HG03439 (cell line): Measurements from ENCODE around the gene ENDOG.
A peak's percentile ranks its signal among the peaks of the same experiment; 100 is the strongest.
"Not testable (repeated sequence)": the region's sequence is repeated elsewhere in the genome, so short reads cannot be mapped to it uniquely, and the experiment has no call there.

Source experiments
- ATAC-seq: cut with Tn5 transposase; IDR thresholded peaks from one replicate; pipeline ENCODE4 v1.9.1; 2021; ENCODE audit warnings: mild to moderate bottlenecking, moderate library complexity; ENCODE audit not compliant: unreplicated experiment

Gene ENDOG

DNA sequence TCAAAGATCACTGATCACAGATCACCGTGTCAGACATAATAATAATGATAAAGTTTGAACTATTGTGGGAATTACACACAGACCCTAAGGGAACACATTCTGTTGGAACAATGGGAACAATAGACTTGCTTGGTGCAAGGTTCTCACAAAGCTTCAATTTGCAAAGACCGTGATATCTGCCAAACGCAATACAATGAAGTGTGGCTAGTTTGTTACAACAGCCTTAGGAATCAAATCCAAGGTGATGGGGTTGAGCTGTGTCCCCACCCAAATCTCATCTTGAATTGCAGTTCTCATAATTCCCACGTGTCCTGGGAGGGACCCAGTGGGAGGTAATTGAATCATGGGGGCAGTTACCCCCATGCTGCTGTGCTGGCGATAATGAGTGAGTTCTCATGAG is 42.6 kb downstream of the ENDOG start:
- ATAC-seq = no peak

- no peak for ATAC-seq
Observed at GRCh38 chr9:128861501-128861900, 43.2 kb downstream of the ENDOG start.

GRCh38 chr9:128862401-128862851 is 44.1 kb downstream of the ENDOG start:
- no peak for ATAC-seq

GRCh38 chr9:128863647-128864046 is 45.3 kb downstream of the ENDOG start:
- ATAC-seq = peak; percentile 67

- ATAC-seq = no peak
Observed at GRCh38 chr9:128870128-128870940, 52.0 kb downstream of the ENDOG start.

DNA sequence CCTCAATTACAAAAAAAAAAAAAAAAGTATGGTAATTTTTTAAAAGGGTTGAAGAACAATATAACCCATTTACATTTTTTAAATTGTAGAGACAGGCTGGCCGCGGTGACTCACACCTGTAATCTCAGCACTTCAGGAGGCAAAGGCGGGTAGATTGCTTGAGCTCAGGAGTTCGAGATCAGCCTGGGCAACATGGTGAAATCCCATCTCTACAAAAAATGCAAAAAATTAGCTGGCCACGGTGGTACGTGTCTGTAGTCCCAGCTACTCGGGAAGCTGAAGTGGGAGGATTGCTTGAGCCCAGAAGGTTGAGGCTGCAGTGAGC is 52.6 kb downstream of the ENDOG start:
- ATAC-seq = not testable (repeated sequence)
